ENCODE measurements around the gene ANP32B.
"Not testable (repeated sequence)": the region's sequence is repeated elsewhere in the genome, so short reads cannot be mapped to it uniquely, and the experiment has no call there.

The ANP32B gene

DNA sequence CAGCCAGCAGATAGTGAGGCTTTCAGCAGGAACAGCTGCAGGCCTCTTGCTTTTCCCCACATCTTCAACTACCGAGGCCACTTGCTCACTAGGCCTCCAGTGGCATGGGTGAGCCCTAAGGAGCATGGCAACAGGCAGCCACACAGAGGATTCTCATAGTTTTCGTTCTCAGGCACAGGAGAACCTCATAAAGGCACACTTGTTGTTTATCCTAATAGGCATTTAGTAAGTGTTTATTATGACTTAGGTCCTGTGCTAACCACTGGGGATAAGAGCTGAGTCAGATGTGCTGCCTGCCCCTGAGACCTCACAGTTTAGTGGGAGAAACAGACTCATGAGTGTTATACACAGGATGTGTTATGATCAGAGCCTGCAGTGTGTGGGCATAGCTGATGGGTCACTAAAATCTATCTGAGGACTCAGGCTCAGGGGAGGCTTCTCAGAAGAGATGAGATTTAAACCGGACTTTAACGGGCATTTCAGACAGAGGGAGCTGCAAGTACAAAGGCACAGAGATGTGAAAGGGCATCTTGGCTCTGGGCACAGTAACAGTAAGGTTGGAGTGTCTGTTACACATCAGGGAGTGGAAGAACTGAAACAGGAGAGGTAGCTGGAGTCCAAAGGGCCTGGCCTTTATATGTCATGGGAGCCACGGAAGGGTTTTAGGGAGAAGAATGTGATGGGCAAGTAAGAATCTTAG, 24.2 kb upstream of the ANP32B start:
- TF ChIP-seq, protein P1, sequence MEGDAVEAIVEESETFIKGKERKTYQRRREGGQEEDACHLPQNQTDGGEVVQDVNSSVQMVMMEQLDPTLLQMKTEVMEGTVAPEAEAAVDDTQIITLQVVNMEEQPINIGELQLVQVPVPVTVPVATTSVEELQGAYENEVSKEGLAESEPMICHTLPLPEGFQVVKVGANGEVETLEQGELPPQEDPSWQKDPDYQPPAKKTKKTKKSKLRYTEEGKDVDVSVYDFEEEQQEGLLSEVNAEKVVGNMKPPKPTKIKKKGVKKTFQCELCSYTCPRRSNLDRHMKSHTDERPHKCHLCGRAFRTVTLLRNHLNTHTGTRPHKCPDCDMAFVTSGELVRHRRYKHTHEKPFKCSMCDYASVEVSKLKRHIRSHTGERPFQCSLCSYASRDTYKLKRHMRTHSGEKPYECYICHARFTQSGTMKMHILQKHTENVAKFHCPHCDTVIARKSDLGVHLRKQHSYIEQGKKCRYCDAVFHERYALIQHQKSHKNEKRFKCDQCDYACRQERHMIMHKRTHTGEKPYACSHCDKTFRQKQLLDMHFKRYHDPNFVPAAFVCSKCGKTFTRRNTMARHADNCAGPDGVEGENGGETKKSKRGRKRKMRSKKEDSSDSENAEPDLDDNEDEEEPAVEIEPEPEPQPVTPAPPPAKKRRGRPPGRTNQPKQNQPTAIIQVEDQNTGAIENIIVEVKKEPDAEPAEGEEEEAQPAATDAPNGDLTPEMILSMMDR (IDR thresholded peaks at IDR 0.05; ENCODE audit: low read length, missing control alignments), result no peak
- peak; percentile 5 for DNase-seq (ENCODE audit: low read depth)
- no peak overlapping the region for H3K4me3 ChIP-seq (replicated peaks; ENCODE audit: low read depth, low read length)

DNA sequence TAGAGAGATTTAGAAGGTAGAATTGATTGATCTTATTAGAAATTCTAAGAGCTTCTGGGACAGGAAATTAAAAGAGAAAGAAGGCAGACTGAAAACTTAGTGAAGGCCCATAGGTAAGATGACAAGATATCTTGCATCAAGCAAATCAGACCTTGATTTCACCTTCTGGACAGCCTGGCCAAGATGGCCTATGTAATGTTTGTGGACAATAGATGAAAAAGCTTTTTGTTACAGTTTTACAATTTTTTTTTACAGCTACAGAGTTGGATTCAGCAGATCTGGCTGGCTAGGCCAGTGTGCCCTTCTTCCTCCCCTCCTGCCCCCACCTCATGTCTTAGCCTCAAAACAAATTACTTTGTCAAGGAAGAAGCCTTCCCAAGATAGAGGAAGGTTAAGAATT, 23.6 kb upstream of the ANP32B start:
- DNase-seq (ENCODE audit: low read depth), result no peak
- H3K4me3 ChIP-seq (replicated peaks; ENCODE audit: low read depth, low read length), result no peak overlapping the region
- TF ChIP-seq, protein P1 (IDR thresholded peaks at IDR 0.05; ENCODE audit: low read length, missing control alignments), result no peak

DNA sequence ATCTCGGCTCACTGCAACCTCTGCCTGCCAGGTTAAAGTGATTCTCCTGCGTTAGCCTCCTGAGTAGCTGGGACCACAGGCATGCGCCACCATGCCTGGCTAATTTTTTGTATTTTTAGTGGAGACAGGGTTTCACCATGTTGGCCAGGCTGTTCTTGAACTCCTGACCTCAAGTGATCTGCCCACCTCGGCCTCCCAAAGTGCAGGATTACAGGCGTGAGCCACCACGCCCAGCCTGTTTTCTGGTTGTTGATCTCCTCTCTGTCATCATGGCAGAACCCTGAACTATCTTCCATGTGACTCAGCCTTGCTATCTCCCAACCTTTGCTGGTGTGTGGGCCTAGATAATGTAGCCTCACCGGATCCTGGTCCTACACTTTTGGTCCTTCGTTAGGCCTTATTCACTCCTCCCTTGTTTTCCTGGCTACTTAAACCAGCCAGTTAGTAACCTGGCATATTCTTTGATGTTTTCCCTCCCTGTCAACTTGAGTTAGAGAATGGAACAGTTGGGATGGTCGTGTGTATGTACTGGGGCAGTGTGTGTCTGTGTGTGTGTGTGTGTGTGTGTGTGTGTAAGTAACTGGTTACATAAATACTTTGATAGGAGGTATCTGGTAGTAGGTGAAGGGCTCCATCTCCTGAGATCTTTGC, 22.3 kb upstream of the ANP32B start:
- H3K4me3 ChIP-seq (replicated peaks; ENCODE audit: low read depth, low read length); DNase-seq (ENCODE audit: low read depth): not testable (repeated sequence)

DNA sequence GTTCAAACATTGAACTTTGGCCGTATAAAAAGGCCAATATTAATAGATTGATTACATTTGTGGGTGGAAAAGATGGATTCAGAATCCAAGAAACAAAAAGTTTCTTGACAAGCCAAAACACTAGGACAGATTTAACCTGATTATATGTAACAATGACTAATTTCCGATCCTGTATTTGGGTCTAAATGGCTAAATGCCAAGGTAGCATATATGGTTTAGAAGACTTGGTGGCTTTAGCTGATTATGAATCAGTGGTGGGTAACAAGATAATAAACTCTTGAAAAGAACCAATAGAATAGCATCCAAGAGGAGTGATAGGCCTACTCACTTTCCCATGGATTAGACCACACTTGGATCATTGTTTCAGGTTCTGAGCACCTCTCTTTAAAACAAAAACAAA, 21.8 kb upstream of the ANP32B start:
- TF ChIP-seq, protein P1 (IDR thresholded peaks at IDR 0.05; ENCODE audit: low read length, missing control alignments), result no peak
- H3K4me3 ChIP-seq (replicated peaks; ENCODE audit: low read depth, low read length), result no peak overlapping the region
- DNase-seq (ENCODE audit: low read depth), result no peak

DNA sequence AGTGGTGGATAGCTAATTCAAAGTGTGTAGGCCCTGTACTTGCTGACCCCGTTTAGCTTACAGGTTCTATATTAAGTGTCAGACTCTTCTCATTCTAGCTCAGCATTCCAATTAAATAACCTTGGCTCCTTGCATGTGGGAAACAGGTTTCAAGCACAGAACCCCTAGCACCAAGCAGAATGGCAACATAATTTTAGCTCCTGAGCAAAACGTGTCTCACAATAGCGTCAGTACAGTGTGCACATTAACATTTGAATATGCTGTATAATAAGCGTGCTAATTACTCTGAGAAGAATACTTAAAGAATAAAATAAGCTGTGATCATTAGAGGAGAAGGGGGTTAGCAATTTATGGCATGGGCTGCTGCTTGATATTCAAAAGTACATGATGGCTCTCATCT, 21.0 kb upstream of the ANP32B start:
- TF ChIP-seq, protein P1 (IDR thresholded peaks at IDR 0.05; ENCODE audit: low read length, missing control alignments), result no peak
- H3K4me3 ChIP-seq (replicated peaks; ENCODE audit: low read depth, low read length), result no peak overlapping the region
- no peak for DNase-seq (ENCODE audit: low read depth)

DNA sequence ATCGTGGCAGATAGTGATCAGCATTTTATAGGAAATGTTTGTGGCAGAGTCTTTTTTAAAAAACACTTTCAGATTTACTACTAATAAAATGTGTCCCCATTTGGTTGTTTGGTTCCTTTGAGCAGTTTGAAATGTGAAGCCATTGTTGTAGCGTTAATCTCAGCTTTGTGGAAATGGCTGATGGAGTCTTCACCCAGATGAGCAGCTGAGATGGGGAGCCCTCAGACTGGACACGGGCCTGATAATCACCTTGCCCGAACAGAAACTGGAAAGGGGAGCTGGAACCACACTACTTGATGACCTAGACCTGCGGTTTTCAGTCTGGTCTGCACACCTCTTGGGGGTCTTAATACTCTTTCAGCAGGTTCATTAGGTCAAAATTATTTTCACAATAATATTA, 20.6 kb upstream of the ANP32B start:
- DNase-seq (ENCODE audit: low read depth), result no peak
- TF ChIP-seq, protein P1 (IDR thresholded peaks at IDR 0.05; ENCODE audit: low read length, missing control alignments), result no peak
- H3K4me3 ChIP-seq (replicated peaks; ENCODE audit: low read depth, low read length), result no peak overlapping the region

DNA sequence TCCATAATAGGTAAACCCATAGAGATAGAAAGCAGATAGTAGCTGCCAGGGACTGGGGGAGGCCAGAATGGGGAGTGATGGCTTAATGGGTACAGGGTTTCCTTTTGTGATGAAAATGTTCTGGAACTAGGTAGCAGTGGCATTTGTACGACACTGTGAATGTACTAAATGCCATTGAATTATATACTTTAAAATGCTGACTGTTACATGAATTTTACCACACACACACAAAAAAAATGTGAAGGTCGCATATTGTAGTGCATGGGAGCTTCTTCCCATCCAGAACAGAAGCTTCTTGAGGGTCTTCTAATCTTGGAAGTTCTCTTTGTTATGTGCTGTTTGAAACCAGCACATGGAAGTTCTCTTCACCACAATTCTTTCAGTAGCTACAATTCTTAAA, 19.9 kb upstream of the ANP32B start:
- no peak overlapping the region for H3K4me3 ChIP-seq (replicated peaks; ENCODE audit: low read depth, low read length)
- TF ChIP-seq, protein P1 (IDR thresholded peaks at IDR 0.05; ENCODE audit: low read length, missing control alignments), result no peak
- DNase-seq (ENCODE audit: low read depth), result no peak
